ENCODE results near the gene SEMA5B. TPM values are rescaled to one million over a fixed set of nuclear protein-coding genes. Genes with fewer than 3 reads are reported as not detected.

Gene SEMA5B
- total RNA-seq, 1 donor from 2014 or later, result 1.0 TPM

DNA sequence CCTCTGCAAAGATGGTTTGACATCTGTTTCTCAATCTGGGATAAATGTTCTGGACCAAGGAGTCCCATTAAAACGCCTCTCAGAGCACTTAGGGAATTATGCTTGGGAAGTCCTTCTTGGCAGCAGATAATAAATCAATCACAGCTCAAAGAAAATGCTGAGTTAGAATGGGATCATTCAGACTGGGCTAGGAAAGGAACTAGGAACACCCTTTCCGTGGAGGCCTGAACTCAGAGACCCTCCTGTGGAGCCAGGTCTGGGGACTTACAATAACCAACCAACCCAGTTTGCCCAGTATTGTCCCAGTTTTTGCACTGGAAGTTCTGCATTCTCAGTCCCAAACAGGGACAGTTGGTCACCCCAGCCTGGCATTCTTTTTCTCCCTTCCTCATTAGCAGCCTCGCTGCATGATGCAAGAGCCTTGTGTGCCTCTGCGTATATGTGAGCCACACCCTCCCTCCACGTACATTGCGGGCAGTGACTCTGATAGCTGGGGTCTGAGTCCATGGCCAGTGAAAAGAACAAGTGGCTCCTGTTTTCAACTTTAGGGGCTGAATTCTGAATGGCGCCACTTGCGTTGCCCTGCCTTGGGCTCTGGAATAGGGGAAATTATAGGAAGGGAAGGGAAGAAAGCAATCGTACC is 88.7 kb downstream of the SEMA5B start:
- Histone ChIP-seq H3K4me1 (ENCODE audit: insufficient read depth, low read length) (no peaks in the 10 kb centered on the region), H3K9ac (ENCODE audit: low read length) (no peak overlapping the region), H3K9me3 (ENCODE audit: insufficient read depth, low read depth, low read length) (no peaks in the 10 kb centered on the region), H3K4me3 (ENCODE audit: insufficient read depth, low read depth, low read length) (no peak overlapping the region), H3K27ac (ENCODE audit: low read depth, low read length) (no peak overlapping the region), H2AFZ (ENCODE audit: low read depth, low read length) (no peak overlapping the region), H3K36me3 (ENCODE audit: insufficient read depth, low read length) (no peaks in the 10 kb centered on the region), H3K79me2 (ENCODE audit: insufficient read depth, low read length) (no peaks in the 10 kb centered on the region), H4K20me1 (ENCODE audit: insufficient read depth, low read length) (peaks cover 5% of the 10 kb centered on the region), H3K27me3 (ENCODE audit: insufficient read depth, low read length) (peaks cover 9% of the 10 kb centered on the region), H3K4me2 (ENCODE audit: low read length) (no peak overlapping the region)
- Mint-ChIP-seq H3K4me1 (ENCODE audit: low read depth, unreplicated experiment) (no peaks in the 10 kb centered on the region), H3K9me3 (ENCODE audit: unreplicated experiment) (peaks cover 6% of the 10 kb centered on the region), H3K27ac (ENCODE audit: unreplicated experiment) (no peak overlapping the region), H3K4me3 (ENCODE audit: unreplicated experiment) (no peak overlapping the region), H3K27me3 (ENCODE audit: low read depth, unreplicated experiment) (peaks cover 16% of the 10 kb centered on the region), H3K36me3 (ENCODE audit: low read depth, unreplicated experiment) (no peaks in the 10 kb centered on the region)
- TF ChIP-seq, protein P1, sequence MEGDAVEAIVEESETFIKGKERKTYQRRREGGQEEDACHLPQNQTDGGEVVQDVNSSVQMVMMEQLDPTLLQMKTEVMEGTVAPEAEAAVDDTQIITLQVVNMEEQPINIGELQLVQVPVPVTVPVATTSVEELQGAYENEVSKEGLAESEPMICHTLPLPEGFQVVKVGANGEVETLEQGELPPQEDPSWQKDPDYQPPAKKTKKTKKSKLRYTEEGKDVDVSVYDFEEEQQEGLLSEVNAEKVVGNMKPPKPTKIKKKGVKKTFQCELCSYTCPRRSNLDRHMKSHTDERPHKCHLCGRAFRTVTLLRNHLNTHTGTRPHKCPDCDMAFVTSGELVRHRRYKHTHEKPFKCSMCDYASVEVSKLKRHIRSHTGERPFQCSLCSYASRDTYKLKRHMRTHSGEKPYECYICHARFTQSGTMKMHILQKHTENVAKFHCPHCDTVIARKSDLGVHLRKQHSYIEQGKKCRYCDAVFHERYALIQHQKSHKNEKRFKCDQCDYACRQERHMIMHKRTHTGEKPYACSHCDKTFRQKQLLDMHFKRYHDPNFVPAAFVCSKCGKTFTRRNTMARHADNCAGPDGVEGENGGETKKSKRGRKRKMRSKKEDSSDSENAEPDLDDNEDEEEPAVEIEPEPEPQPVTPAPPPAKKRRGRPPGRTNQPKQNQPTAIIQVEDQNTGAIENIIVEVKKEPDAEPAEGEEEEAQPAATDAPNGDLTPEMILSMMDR (IDR thresholded peaks at IDR 0.05; ENCODE audit: insufficient read depth, low read depth, low read length), result no peak
- no peak for TF ChIP-seq EZH2 (IDR thresholded peaks at IDR 0.05; ENCODE audit: insufficient read depth, low read length)
- DNase-seq (ENCODE audit: low read depth) (no peak), FAIRE-seq (no peak)

DNA sequence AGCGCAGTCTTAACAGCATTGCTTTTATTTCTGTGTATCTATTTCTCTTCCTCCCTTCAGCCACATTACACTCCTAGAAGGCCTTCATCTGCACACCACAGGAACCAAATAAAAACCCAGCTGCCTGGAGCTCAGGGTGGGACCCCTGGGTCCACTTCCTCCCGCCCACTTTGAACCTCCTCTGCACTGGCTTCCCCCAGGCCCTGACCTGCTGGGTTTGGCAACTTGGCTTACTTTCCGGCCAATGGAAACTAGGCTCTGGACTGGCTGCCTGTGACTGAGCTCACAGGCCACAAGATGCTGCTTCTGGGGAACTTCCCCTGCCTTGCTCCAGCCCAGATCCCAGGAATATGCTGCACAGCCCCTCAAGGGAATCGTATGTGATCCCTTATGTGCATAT is 89.8 kb downstream of the SEMA5B start:
- Histone ChIP-seq H2AFZ (ENCODE audit: low read depth, low read length) (no peak overlapping the region), H3K4me1 (ENCODE audit: insufficient read depth, low read length) (no peaks in the 10 kb centered on the region), H3K27me3 (ENCODE audit: insufficient read depth, low read length) (peaks cover 8% of the 10 kb centered on the region), H3K4me2 (ENCODE audit: low read length) (no peak overlapping the region), H3K36me3 (ENCODE audit: insufficient read depth, low read length) (no peaks in the 10 kb centered on the region), H3K9ac (ENCODE audit: low read length) (no peak overlapping the region), H3K27ac (ENCODE audit: low read depth, low read length) (no peak overlapping the region), H4K20me1 (ENCODE audit: insufficient read depth, low read length) (no peaks in the 10 kb centered on the region), H3K9me3 (ENCODE audit: insufficient read depth, low read depth, low read length) (no peaks in the 10 kb centered on the region), H3K4me3 (ENCODE audit: insufficient read depth, low read depth, low read length) (no peak overlapping the region), H3K79me2 (ENCODE audit: insufficient read depth, low read length) (no peaks in the 10 kb centered on the region)
- H3K36me3 Mint-ChIP-seq (ENCODE audit: low read depth, unreplicated experiment), result no peaks in the 10 kb centered on the region
- no peak for TF ChIP-seq EZH2 (IDR thresholded peaks at IDR 0.05; ENCODE audit: insufficient read depth, low read length)
- TF ChIP-seq, protein P1 (IDR thresholded peaks at IDR 0.05; ENCODE audit: insufficient read depth, low read depth, low read length), result no peak
- no peak overlapping the region for H3K4me3 Mint-ChIP-seq (ENCODE audit: unreplicated experiment)
- no peaks in the 10 kb centered on the region for H3K4me1 Mint-ChIP-seq (ENCODE audit: low read depth, unreplicated experiment)
- FAIRE-seq (no peak), DNase-seq (ENCODE audit: low read depth) (no peak)
- no peak overlapping the region for H3K27ac Mint-ChIP-seq (ENCODE audit: unreplicated experiment)
- H3K27me3 Mint-ChIP-seq (ENCODE audit: low read depth, unreplicated experiment), result peaks cover 13% of the 10 kb centered on the region
- H3K9me3 Mint-ChIP-seq (ENCODE audit: unreplicated experiment), result peaks cover 8% of the 10 kb centered on the region

- DNase-seq (ENCODE audit: low read depth) (no peak), FAIRE-seq (no peak)
- Mint-ChIP-seq H3K27ac (ENCODE audit: unreplicated experiment) (no peak overlapping the region), H3K9me3 (ENCODE audit: unreplicated experiment) (peaks cover 8% of the 10 kb centered on the region), H3K4me3 (ENCODE audit: unreplicated experiment) (no peak overlapping the region), H3K27me3 (ENCODE audit: low read depth, unreplicated experiment) (peaks cover 16% of the 10 kb centered on the region), H3K36me3 (ENCODE audit: low read depth, unreplicated experiment) (no peaks in the 10 kb centered on the region), H3K4me1 (ENCODE audit: low read depth, unreplicated experiment) (peaks cover under 1% of the 10 kb centered on the region)
- Histone ChIP-seq H3K27me3 (ENCODE audit: insufficient read depth, low read length) (peaks cover 8% of the 10 kb centered on the region), H2AFZ (ENCODE audit: low read depth, low read length) (no peak overlapping the region), H3K4me1 (ENCODE audit: insufficient read depth, low read length) (no peaks in the 10 kb centered on the region), H3K4me2 (ENCODE audit: low read length) (no peak overlapping the region), H3K4me3 (ENCODE audit: insufficient read depth, low read depth, low read length) (no peak overlapping the region), H3K79me2 (ENCODE audit: insufficient read depth, low read length) (no peaks in the 10 kb centered on the region), H3K9me3 (ENCODE audit: insufficient read depth, low read depth, low read length) (no peaks in the 10 kb centered on the region), H3K36me3 (ENCODE audit: insufficient read depth, low read length) (no peaks in the 10 kb centered on the region), H4K20me1 (ENCODE audit: insufficient read depth, low read length) (no peaks in the 10 kb centered on the region), H3K27ac (ENCODE audit: low read depth, low read length) (no peak overlapping the region), H3K9ac (ENCODE audit: low read length) (no peak overlapping the region)
- no peak for TF ChIP-seq EZH2 (IDR thresholded peaks at IDR 0.05; ENCODE audit: insufficient read depth, low read length)
- TF ChIP-seq, protein P1 (IDR thresholded peaks at IDR 0.05; ENCODE audit: insufficient read depth, low read depth, low read length), result no peak
These were observed 90.6 kb downstream of the SEMA5B start for GRCh38 chr3:122936986-122937385.
